HL-60 (cell line): ENCODE data around the gene BCL2.

ENCODE experiments used
- CTCF ChIP-seq: IDR thresholded peaks from one replicate; pipeline ENCODE4 v1.5.1; 2011; ENCODE audit warnings: low read length, control low read depth, inconsistent platforms; ENCODE audit not compliant: insufficient read depth
- GABPA ChIP-seq: IDR thresholded peaks from 2 replicates; pipeline ENCODE4 v1.6.1; 2012; ENCODE audit warnings: low read depth
- POLR2AphosphoS5 ChIP-seq: IDR thresholded peaks from 2 replicates; pipeline ENCODE4 v1.6.1; 2012; ENCODE audit warnings: low read depth
- SPI1 ChIP-seq: IDR thresholded peaks from 2 replicates; pipeline ENCODE4 v1.6.1; 2012; ENCODE audit warnings: low read depth, mild to moderate bottlenecking, borderline replicate concordance

GRCh38 chr18:63283305-63284094, 36.1 kb downstream of the BCL2 start:
- TF ChIP-seq POLR2AphosphoS5: no peak
- no peak for TF ChIP-seq CTCF
- TF ChIP-seq SPI1: no peak
- TF ChIP-seq GABPA: no peak
